Suprapubic skin (tissue), 3 donors: ENCODE data around the gene CCDC188.

Source experiments
- CTCF ChIP-seq, 2 donors: fragments of 200-600 bp in 1 of 2; fragments of 450-650 bp in 1 of 2; sonication (generic) in 1 of 2; IDR thresholded peaks; one replicate each; pipeline ENCODE4 v1.5.1; 2016 to 2019; ENCODE audit warnings: antibody characterized with exemption in 2 of 2, mild to moderate bottlenecking in 1 of 2, moderate library complexity in 1 of 2
- EP300 ChIP-seq: sonication (generic); formaldehyde crosslinking; IDR thresholded peaks from one replicate; pipeline ENCODE4 v1.6.1; 2017; ENCODE audit warnings: antibody characterized with exemption

- no peak for TF ChIP-seq CTCF (IDR thresholded peaks at IDR 0.05)
- no peak for TF ChIP-seq EP300
Observed at GRCh38 chr22:20174785-20175596, 24.1 kb upstream of the CCDC188 start.
